ENCODE data around the gene ESRRB. TPM values are rescaled to one million over a fixed set of nuclear protein-coding genes. Genes with fewer than 3 reads are reported as not detected.

The ESRRB gene
- total RNA-seq, 3 donors from 2014 or later (not counting 1 experiment from before 2014, with no cell fraction given) = 0.45 to 1.3 TPM; not detected in 1

GRCh38 chr14:76461886-76462285 lies 85.9 kb downstream of the ESRRB start:
- Mint-ChIP-seq H3K27me3 (ENCODE audit: low read depth in 2 of 2) (peaks cover 0 to 3% of the 10 kb centered on the region in 2 donors), H3K36me3 (no peaks in the 10 kb centered on the region), H3K4me3 (no peak overlapping the region), H3K9me3 (no peaks in the 10 kb centered on the region), H3K27ac (no peak overlapping the region), H3K4me1 (no peaks in the 10 kb centered on the region)
- no peak for DNase-seq
- TF ChIP-seq, protein P1, sequence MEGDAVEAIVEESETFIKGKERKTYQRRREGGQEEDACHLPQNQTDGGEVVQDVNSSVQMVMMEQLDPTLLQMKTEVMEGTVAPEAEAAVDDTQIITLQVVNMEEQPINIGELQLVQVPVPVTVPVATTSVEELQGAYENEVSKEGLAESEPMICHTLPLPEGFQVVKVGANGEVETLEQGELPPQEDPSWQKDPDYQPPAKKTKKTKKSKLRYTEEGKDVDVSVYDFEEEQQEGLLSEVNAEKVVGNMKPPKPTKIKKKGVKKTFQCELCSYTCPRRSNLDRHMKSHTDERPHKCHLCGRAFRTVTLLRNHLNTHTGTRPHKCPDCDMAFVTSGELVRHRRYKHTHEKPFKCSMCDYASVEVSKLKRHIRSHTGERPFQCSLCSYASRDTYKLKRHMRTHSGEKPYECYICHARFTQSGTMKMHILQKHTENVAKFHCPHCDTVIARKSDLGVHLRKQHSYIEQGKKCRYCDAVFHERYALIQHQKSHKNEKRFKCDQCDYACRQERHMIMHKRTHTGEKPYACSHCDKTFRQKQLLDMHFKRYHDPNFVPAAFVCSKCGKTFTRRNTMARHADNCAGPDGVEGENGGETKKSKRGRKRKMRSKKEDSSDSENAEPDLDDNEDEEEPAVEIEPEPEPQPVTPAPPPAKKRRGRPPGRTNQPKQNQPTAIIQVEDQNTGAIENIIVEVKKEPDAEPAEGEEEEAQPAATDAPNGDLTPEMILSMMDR (IDR thresholded peaks at IDR 0.05) = no peak
- intact Hi-C loops (cut with micrococcal nuclease) = no loop called here
- no peak overlapping the region for H3K27ac ChIP-seq (ENCODE audit: low read length)
- no peaks in the 10 kb centered on the region for H3K9me3 ChIP-seq (ENCODE audit: control insufficient read depth, insufficient read depth, low read length)
- no peaks in the 10 kb centered on the region for H3K27me3 ChIP-seq (ENCODE audit: control insufficient read depth, insufficient read depth, low read length)
- no peaks in the 10 kb centered on the region for H3K36me3 ChIP-seq (ENCODE audit: control insufficient read depth, insufficient read depth, low read length)
- no peak for ATAC-seq
- H3K4me1 ChIP-seq (ENCODE audit: control insufficient read depth, insufficient read depth, low read length) = no peaks in the 10 kb centered on the region
- no peak overlapping the region for H3K4me3 ChIP-seq (ENCODE audit: low read length)
- 92% methylated on average over 4 of the region's 4 CpGs for WGBS (ENCODE audit: insufficient coverage)

GRCh38 chr14:76462330-76462729 lies 86.4 kb downstream of the ESRRB start:
- Histone ChIP-seq H3K4me1 (ENCODE audit: control insufficient read depth, insufficient read depth, low read length) (no peaks in the 10 kb centered on the region), H3K27ac (ENCODE audit: low read length) (no peak overlapping the region), H3K9me3 (ENCODE audit: control insufficient read depth, insufficient read depth, low read length) (no peaks in the 10 kb centered on the region), H3K27me3 (ENCODE audit: control insufficient read depth, insufficient read depth, low read length) (no peaks in the 10 kb centered on the region), H3K36me3 (ENCODE audit: control insufficient read depth, insufficient read depth, low read length) (no peaks in the 10 kb centered on the region), H3K4me3 (ENCODE audit: low read length) (no peak overlapping the region)
- H3K27ac Mint-ChIP-seq = no peak overlapping the region
- intact Hi-C loops (cut with micrococcal nuclease) = no loop called here
- no peaks in the 10 kb centered on the region for H3K4me1 Mint-ChIP-seq
- H3K36me3 Mint-ChIP-seq = no peaks in the 10 kb centered on the region
- no peak for DNase-seq
- no peak for ATAC-seq
- TF ChIP-seq, protein P1 (IDR thresholded peaks at IDR 0.05) = no peak
- H3K27me3 Mint-ChIP-seq (ENCODE audit: low read depth in 2 of 2) = peaks cover 0 to 3% of the 10 kb centered on the region in 2 donors
- no peak overlapping the region for H3K4me3 Mint-ChIP-seq
- 96% methylated on average over 11 of the region's 11 CpGs for WGBS (ENCODE audit: insufficient coverage)
- no peaks in the 10 kb centered on the region for H3K9me3 Mint-ChIP-seq

- WGBS (ENCODE audit: insufficient coverage) = 90% methylated on average over 4 of the region's 4 CpGs
- H3K27me3 Mint-ChIP-seq (ENCODE audit: low read depth in 2 of 2) = peaks cover 0 to 3% of the 10 kb centered on the region in 2 donors
- TF ChIP-seq, protein P1 (IDR thresholded peaks at IDR 0.05) = no peak
- Histone ChIP-seq H3K27me3 (ENCODE audit: control insufficient read depth, insufficient read depth, low read length) (no peaks in the 10 kb centered on the region), H3K4me1 (ENCODE audit: control insufficient read depth, insufficient read depth, low read length) (no peaks in the 10 kb centered on the region), H3K36me3 (ENCODE audit: control insufficient read depth, insufficient read depth, low read length) (no peaks in the 10 kb centered on the region), H3K27ac (ENCODE audit: low read length) (no peak overlapping the region), H3K9me3 (ENCODE audit: control insufficient read depth, insufficient read depth, low read length) (no peaks in the 10 kb centered on the region), H3K4me3 (ENCODE audit: low read length) (no peak overlapping the region)
- H3K27ac Mint-ChIP-seq = no peak overlapping the region
- ATAC-seq (no peak), DNase-seq (no peak)
- no peaks in the 10 kb centered on the region for H3K36me3 Mint-ChIP-seq
- no peaks in the 10 kb centered on the region for H3K9me3 Mint-ChIP-seq
- intact Hi-C loops (cut with micrococcal nuclease) = no loop called here
- no peak overlapping the region for H3K4me3 Mint-ChIP-seq
- H3K4me1 Mint-ChIP-seq = no peaks in the 10 kb centered on the region
Observed at GRCh38 chr14:76463105-76463504, 87.2 kb downstream of the ESRRB start.

DNA sequence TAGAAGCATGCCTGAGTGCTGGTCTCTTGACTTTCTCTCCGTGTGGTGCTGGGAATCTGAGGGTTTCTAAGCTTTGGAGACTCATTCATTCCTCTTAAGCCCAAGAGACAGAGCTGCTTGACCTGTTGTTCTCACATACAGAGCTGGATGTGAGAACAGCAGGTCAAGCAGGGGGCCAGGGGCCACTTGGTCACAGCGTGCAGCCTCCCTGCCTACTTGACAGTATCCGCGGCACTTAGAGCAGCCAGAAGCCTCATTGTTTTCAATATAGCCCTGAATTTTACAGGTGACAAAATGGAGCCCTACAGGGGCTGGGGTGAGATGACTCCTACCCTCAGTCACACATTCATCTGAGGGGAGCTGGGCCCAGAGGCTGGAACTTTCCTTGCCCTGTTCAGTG lies 88.9 kb downstream of the ESRRB start:
- Mint-ChIP-seq H3K9me3 (no peaks in the 10 kb centered on the region), H3K4me1 (no peaks in the 10 kb centered on the region), H3K36me3 (no peaks in the 10 kb centered on the region), H3K4me3 (no peak overlapping the region), H3K27me3 (ENCODE audit: low read depth in 2 of 2) (no peaks in the 10 kb centered on the region), H3K27ac (no peak overlapping the region)
- H3K9me3 ChIP-seq (ENCODE audit: control insufficient read depth, insufficient read depth, low read length) = no peaks in the 10 kb centered on the region
- no peaks in the 10 kb centered on the region for H3K36me3 ChIP-seq (ENCODE audit: control insufficient read depth, insufficient read depth, low read length)
- intact Hi-C loops (cut with micrococcal nuclease) = no loop called here
- DNase-seq (no peak), ATAC-seq (no peak)
- no peak overlapping the region for H3K27ac ChIP-seq (ENCODE audit: low read length)
- TF ChIP-seq, protein P1 (IDR thresholded peaks at IDR 0.05) = no peak
- no peaks in the 10 kb centered on the region for H3K27me3 ChIP-seq (ENCODE audit: control insufficient read depth, insufficient read depth, low read length)
- H3K4me3 ChIP-seq (ENCODE audit: low read length) = no peak overlapping the region
- H3K4me1 ChIP-seq (ENCODE audit: control insufficient read depth, insufficient read depth, low read length) = no peaks in the 10 kb centered on the region
- WGBS (ENCODE audit: insufficient coverage) = 89% methylated on average over 4 of the region's 4 CpGs

Data from natural killer cell (primary cell).